GM23338 (cell line): Measurements from ENCODE around the gene SYNPO2. TPM values are rescaled to one million over a fixed set of nuclear protein-coding genes. Genes with fewer than 3 reads are reported as not detected.

Experiments
- ATAC-seq: fragments of 200-7000 bp; cut with Tn5 transposase; 3 replicates; pipeline ENCODE4 v1.9.1; 2020
- DNase-seq: peaks from one replicate; pipeline ENCODE4 v3.0.0-alpha.2; 2015; ENCODE audit warnings: low spot score
- H2AFZ ChIP-seq: fragments of 200-600 bp; sonication (generic); 2 replicates; pipeline ENCODE4 v1.8.0; 2016; ENCODE audit warnings: antibody characterized with exemption, mild to moderate bottlenecking, moderate library complexity
- H3F3A ChIP-seq: fragments of 200-600 bp; sonication (generic); replicated peaks from 2 replicates; pipeline ENCODE4 v1.8.0; 2017; ENCODE audit warnings: antibody characterized with exemption, mixed run types, low read depth
- H3K27ac ChIP-seq: fragments of 200-600 bp; sonication (generic); 2 replicates; pipeline ENCODE4 v1.6.1; 2016; ENCODE audit warnings: low read depth
- H3K27me3 ChIP-seq: fragments of 200-600 bp; sonication (generic); 2 replicates; pipeline ENCODE4 v1.8.0; 2016; ENCODE audit warnings: mild to moderate bottlenecking, mixed run types, moderate library complexity; ENCODE audit not compliant: insufficient read depth
- H3K36me3 ChIP-seq: fragments of 200-600 bp; sonication (generic); 2 replicates; pipeline ENCODE4 v1.8.0; 2016; ENCODE audit warnings: mild to moderate bottlenecking; ENCODE audit not compliant: insufficient read depth
- H3K4me1 ChIP-seq: fragments of 200-600 bp; sonication (generic); 2 replicates; pipeline ENCODE4 v1.8.0; 2016; ENCODE audit warnings: mild to moderate bottlenecking, moderate library complexity; ENCODE audit not compliant: insufficient read depth
- H3K4me2 ChIP-seq: fragments of 200-600 bp; sonication (generic); 2 replicates; pipeline ENCODE4 v1.7.1; 2017; ENCODE audit warnings: mixed run types
- H3K4me3 ChIP-seq: fragments of 200-600 bp; sonication (generic); 2 replicates; pipeline ENCODE4 v1.6.1; 2016; ENCODE audit warnings: mixed run types
- H3K79me2 ChIP-seq: fragments of 200-600 bp; sonication (generic); replicated peaks from 2 replicates; pipeline ENCODE4 v1.8.0; 2017; ENCODE audit warnings: mild to moderate bottlenecking; ENCODE audit not compliant: insufficient read depth
- H3K9me2 ChIP-seq: fragments of 200-600 bp; sonication (generic); 2 replicates; pipeline ENCODE4 v1.8.0; 2017; ENCODE audit not compliant: insufficient read depth
- H4K20me1 ChIP-seq: fragments of 200-600 bp; sonication (generic); replicated peaks from 2 replicates; pipeline ENCODE4 v1.8.0; 2017; ENCODE audit warnings: mild to moderate bottlenecking; ENCODE audit not compliant: insufficient read depth
- H3K27ac Mint-ChIP-seq: 2 replicates; pipeline ENCODE4 v1.8.0; 2020; ENCODE audit warnings: inconsistent platforms, mild to moderate bottlenecking, moderate library complexity, mixed read lengths
- H3K27me3 Mint-ChIP-seq: 3 replicates; pipeline ENCODE4 v1.8.0; 2022; ENCODE audit warnings: low read depth, mild to moderate bottlenecking, moderate library complexity, mixed read lengths, inconsistent platforms; ENCODE audit not compliant: insufficient read depth, poor library complexity
- H3K36me3 Mint-ChIP-seq: 3 replicates; pipeline ENCODE4 v1.8.0; 2021; ENCODE audit warnings: low read depth, mild to moderate bottlenecking, inconsistent platforms, moderate library complexity, mixed read lengths
- H3K4me1 Mint-ChIP-seq: 3 replicates; pipeline ENCODE4 v1.8.0; 2020; ENCODE audit warnings: mild to moderate bottlenecking, inconsistent platforms, mixed read lengths
- H3K4me3 Mint-ChIP-seq: 3 replicates; pipeline ENCODE4 v1.8.0; 2021; ENCODE audit warnings: moderate library complexity, mild to moderate bottlenecking, inconsistent platforms, mixed read lengths
- H3K9me3 Mint-ChIP-seq: 3 replicates; pipeline ENCODE4 v1.8.0; 2020; ENCODE audit warnings: moderate library complexity, mild to moderate bottlenecking, inconsistent platforms, mixed read lengths
- CREB1 ChIP-seq: fragments of 250-450 bp; sonication (Bioruptor Pico); IDR thresholded peaks from 2 replicates; pipeline ENCODE4 v1.5.0; 2020; ENCODE audit warnings: low read depth, mild to moderate bottlenecking, moderate library complexity
- CTCF ChIP-seq, 2 experiments: fragments of 200-600 bp in 1 of 2; sonication (generic) in 1 of 2; conservative IDR thresholded peaks; 2 replicates each; pipeline versions ENCODE4 v1.5.1 to v1.6.1; 2016 to 2017; ENCODE audit warnings: antibody characterized with exemption in 2 of 2, low read depth in 2 of 2, mild to moderate bottlenecking in 2 of 2, moderate library complexity in 1 of 2
- EZH2 ChIP-seq: fragments of 200-600 bp; sonication (generic); IDR thresholded peaks from one replicate; pipeline ENCODE4 v1.8.0; 2017; ENCODE audit warnings: antibody characterized with exemption, mild to moderate bottlenecking, low read depth; ENCODE audit not compliant: unreplicated experiment
- EZH2phosphoT487 ChIP-seq: fragments of 200-600 bp; sonication (generic); IDR thresholded peaks from one replicate; pipeline ENCODE4 v1.8.1; 2018; ENCODE audit warnings: antibody characterized with exemption; ENCODE audit not compliant: unreplicated experiment
- JUNB ChIP-seq: IDR thresholded peaks from one replicate; pipeline ENCODE4 v1.6.1; 2016; ENCODE audit warnings: antibody characterized with exemption; ENCODE audit not compliant: unreplicated experiment
- NANOG ChIP-seq: IDR thresholded peaks from 2 replicates; pipeline ENCODE4 v1.6.1; 2016; ENCODE audit warnings: antibody characterized with exemption, borderline replicate concordance
- POLR2AphosphoS5 ChIP-seq: IDR thresholded peaks from 2 replicates; pipeline ENCODE4 v1.6.1; 2016; ENCODE audit warnings: antibody characterized with exemption, low read depth
- STAT1 ChIP-seq: IDR thresholded peaks from one replicate; pipeline ENCODE4 v1.6.1; 2016; ENCODE audit warnings: antibody characterized with exemption; ENCODE audit not compliant: unreplicated experiment
- ZNF114 ChIP-seq: fragments of 250-450 bp; sonication (Bioruptor Pico); IDR thresholded peaks from 2 replicates; pipeline ENCODE4 v1.5.0; 2020; ENCODE audit warnings: mild to moderate bottlenecking, moderate library complexity
- ZNF331 ChIP-seq: fragments of 250-450 bp; sonication (Bioruptor Pico); IDR thresholded peaks from 2 replicates; pipeline ENCODE4 v1.5.0; 2020; ENCODE audit warnings: low read depth, mild to moderate bottlenecking, moderate library complexity
- polyA plus RNA-seq: library from polyadenylated mRNA; unstranded; fragments of >200 nt; fragmentation: Nextera tagmentation; extraction: Ambion mirVana; gene quantifications from 2 replicates; pipeline ENCODE4 v1.2.1, GENCODE V29; 2016
- total RNA-seq: library from RNA; depleted of rRNA; stranded (reverse); fragments of >200 nt; shearing (Covaris generic); gene quantifications from 2 replicates; pipeline ENCODE4 v1.2.3, GENCODE V29; 2014
- TF ChIP-seq, protein P1 (sequence below): IDR thresholded peaks from 2 replicates; pipeline ENCODE4 v1.6.1; 2016; ENCODE audit warnings: antibody characterized with exemption
- TF ChIP-seq, protein P2 (sequence below): IDR thresholded peaks from one replicate; pipeline ENCODE4 v1.6.1; 2018; ENCODE audit warnings: antibody characterized with exemption; ENCODE audit not compliant: unreplicated experiment

SYNPO2 gene
- total and polyA plus RNA-seq, 2 experiments from 2014 or later = 2.1 to 3.4 TPM

GRCh38 chr4:119057417-119057816, 168.8 kb downstream of the SYNPO2 start:
- no peaks in the 10 kb centered on the region for H3K4me1 ChIP-seq
- H3K4me1 Mint-ChIP-seq = no peaks in the 10 kb centered on the region; the same call in 2 of the 3 replicates
- ATAC-seq (no peak), DNase-seq (no peak)
- no peak overlapping the region for H3K4me3 Mint-ChIP-seq
- TF ChIP-seq JUNB (no peak), ZNF114 (CRISPR knock-in tag) (no peak), EZH2phosphoT487 (no peak), EZH2 (no peak), NANOG (no peak), POLR2AphosphoS5 (no peak)
- H3K27me3 Mint-ChIP-seq = no peaks in the 10 kb centered on the region
- no peak overlapping the region for H3K4me2 ChIP-seq
- H3K27ac ChIP-seq = no peak overlapping the region
- no peaks in the 10 kb centered on the region for H3K36me3 ChIP-seq
- no peaks in the 10 kb centered on the region for H3K36me3 Mint-ChIP-seq
- H3K9me3 Mint-ChIP-seq = no peaks in the 10 kb centered on the region
- no peak overlapping the region for H3K4me3 ChIP-seq
- H3K27me3 ChIP-seq = no peaks in the 10 kb centered on the region
- no peaks in the 10 kb centered on the region for H3K9me2 ChIP-seq
- no peaks in the 10 kb centered on the region for H3F3A ChIP-seq
- H4K20me1 ChIP-seq = no peaks in the 10 kb centered on the region
- no peak overlapping the region for H2AFZ ChIP-seq
- no peak overlapping the region for H3K27ac Mint-ChIP-seq
- no peaks in the 10 kb centered on the region for H3K79me2 ChIP-seq

- no peak for ATAC-seq
- H3K27ac ChIP-seq = no peak overlapping the region
- H3K36me3 Mint-ChIP-seq = no peaks in the 10 kb centered on the region
- H3K36me3 ChIP-seq = no peaks in the 10 kb centered on the region
- H3K4me1 Mint-ChIP-seq = no peaks in the 10 kb centered on the region; the same call in 2 of the 3 replicates
- H3K4me2 ChIP-seq = no peak overlapping the region
- no peak overlapping the region for H3K4me3 ChIP-seq
- no peaks in the 10 kb centered on the region for H3K9me3 Mint-ChIP-seq
- H3K4me3 Mint-ChIP-seq = no peak overlapping the region
- H2AFZ ChIP-seq = no peak overlapping the region
- no peaks in the 10 kb centered on the region for H3K4me1 ChIP-seq
- no peaks in the 10 kb centered on the region for H3K27me3 Mint-ChIP-seq
- H3K9me2 ChIP-seq = no peaks in the 10 kb centered on the region
- H4K20me1 ChIP-seq = no peaks in the 10 kb centered on the region
- H3K27ac Mint-ChIP-seq = no peak overlapping the region
- no peaks in the 10 kb centered on the region for H3K27me3 ChIP-seq
- no peaks in the 10 kb centered on the region for H3F3A ChIP-seq
- no peaks in the 10 kb centered on the region for H3K79me2 ChIP-seq
- no peak for DNase-seq
- TF ChIP-seq STAT1 (no peak), NANOG (no peak), CTCF (conservative IDR thresholded peaks at IDR 0.05; ENCODE audit: low read depth in 2 of 2) (no peak), JUNB (no peak), ZNF114 (CRISPR knock-in tag) (no peak), EZH2phosphoT487 (no peak), POLR2AphosphoS5 (no peak), ZNF331 (CRISPR knock-in tag) (no peak), CREB1 (CRISPR knock-in tag) (no peak), EZH2 (no peak)
- TF ChIP-seq, protein P1, sequence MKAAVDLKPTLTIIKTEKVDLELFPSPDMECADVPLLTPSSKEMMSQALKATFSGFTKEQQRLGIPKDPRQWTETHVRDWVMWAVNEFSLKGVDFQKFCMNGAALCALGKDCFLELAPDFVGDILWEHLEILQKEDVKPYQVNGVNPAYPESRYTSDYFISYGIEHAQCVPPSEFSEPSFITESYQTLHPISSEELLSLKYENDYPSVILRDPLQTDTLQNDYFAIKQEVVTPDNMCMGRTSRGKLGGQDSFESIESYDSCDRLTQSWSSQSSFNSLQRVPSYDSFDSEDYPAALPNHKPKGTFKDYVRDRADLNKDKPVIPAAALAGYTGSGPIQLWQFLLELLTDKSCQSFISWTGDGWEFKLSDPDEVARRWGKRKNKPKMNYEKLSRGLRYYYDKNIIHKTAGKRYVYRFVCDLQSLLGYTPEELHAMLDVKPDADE = no peak
- TF ChIP-seq, protein P2, sequence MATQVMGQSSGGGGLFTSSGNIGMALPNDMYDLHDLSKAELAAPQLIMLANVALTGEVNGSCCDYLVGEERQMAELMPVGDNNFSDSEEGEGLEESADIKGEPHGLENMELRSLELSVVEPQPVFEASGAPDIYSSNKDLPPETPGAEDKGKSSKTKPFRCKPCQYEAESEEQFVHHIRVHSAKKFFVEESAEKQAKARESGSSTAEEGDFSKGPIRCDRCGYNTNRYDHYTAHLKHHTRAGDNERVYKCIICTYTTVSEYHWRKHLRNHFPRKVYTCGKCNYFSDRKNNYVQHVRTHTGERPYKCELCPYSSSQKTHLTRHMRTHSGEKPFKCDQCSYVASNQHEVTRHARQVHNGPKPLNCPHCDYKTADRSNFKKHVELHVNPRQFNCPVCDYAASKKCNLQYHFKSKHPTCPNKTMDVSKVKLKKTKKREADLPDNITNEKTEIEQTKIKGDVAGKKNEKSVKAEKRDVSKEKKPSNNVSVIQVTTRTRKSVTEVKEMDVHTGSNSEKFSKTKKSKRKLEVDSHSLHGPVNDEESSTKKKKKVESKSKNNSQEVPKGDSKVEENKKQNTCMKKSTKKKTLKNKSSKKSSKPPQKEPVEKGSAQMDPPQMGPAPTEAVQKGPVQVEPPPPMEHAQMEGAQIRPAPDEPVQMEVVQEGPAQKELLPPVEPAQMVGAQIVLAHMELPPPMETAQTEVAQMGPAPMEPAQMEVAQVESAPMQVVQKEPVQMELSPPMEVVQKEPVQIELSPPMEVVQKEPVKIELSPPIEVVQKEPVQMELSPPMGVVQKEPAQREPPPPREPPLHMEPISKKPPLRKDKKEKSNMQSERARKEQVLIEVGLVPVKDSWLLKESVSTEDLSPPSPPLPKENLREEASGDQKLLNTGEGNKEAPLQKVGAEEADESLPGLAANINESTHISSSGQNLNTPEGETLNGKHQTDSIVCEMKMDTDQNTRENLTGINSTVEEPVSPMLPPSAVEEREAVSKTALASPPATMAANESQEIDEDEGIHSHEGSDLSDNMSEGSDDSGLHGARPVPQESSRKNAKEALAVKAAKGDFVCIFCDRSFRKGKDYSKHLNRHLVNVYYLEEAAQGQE = no peak
These were observed 170.6 kb downstream of the SYNPO2 start for GRCh38 chr4:119059221-119059620.
